Measurements from ENCODE around the gene VAC14.

Gene VAC14

GRCh38 chr16:70784692-70785555, 16.0 kb downstream of the VAC14 start:
- DNase-seq, result no peak

- DNase-seq, result no peak
Measured at GRCh38 chr16:70782237-70782636, 18.7 kb downstream of the VAC14 start.

- DNase-seq, result no peak
Measured at GRCh38 chr16:70781800-70782199, 19.2 kb downstream of the VAC14 start.

DNA sequence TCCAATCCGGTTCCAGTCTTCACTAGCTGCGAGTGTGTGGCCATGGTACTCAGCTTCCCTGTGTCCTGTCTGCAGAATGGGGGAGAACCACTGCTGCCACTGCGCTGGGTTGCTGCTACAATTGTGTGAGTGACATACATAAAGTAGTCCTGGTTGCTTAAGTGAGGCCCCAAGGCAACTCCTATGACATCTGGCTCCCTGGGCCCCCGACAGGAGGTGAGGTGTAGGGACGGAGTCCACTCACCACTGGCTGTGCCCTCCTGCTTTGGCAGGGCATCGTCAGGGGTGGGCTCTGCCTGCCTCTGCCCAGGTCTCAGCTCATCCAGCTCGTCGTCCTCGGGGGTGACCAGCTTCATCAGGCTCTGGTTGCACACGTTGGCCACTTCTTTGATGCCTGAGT, 20.4 kb downstream of the VAC14 start:
- no peak for DNase-seq

GRCh38 chr16:70779361-70779760, 21.6 kb downstream of the VAC14 start:
- no peak for DNase-seq

GRCh38 chr16:70778901-70779309, 22.1 kb downstream of the VAC14 start:
- peak; percentile 62 for DNase-seq

GRCh38 chr16:70777973-70778406, 23.0 kb downstream of the VAC14 start:
- DNase-seq, result no peak

GRCh38 chr16:70777496-70777895, 23.5 kb downstream of the VAC14 start:
- no peak for DNase-seq

- DNase-seq, result no peak
Measured at GRCh38 chr16:70775399-70775798, 25.6 kb downstream of the VAC14 start.

DNA sequence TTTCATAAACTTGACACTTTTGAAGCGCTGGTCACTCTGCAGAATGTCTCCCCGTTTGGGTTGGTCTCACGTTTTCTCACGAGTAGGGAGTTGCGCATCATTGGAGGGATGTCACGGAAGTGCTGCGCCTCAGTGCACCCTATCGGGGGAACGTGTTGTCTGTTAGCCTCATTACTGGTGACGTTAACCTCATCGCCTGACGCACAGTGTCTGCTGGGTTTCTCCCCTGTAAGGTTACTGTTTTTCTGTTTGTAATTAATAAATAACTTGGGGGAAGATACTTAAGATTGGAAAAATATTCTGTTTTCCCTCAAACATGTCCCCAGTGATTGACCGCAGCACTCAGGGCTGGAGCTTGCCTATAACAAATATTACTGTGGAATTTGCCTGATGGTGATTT, 26.7 kb downstream of the VAC14 start:
- no peak for DNase-seq

DNA sequence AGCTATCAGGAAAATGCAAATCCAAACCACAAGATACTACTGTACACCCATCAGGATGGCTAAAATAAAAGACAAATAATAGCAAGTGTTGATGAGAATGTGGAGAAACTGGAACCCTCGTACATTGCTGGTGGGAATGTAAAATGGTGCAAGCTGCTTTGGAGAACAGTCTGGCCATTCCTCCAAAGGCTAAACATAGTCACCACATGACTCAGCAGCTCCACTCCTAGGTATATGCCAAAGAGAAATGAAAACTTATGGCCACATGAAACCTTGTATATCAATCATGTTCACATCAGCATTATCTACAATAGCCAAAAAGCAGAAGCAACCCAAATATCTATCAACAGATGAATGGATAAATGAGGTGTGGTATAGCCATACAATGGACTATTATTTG, 28.5 kb downstream of the VAC14 start:
- no peak for DNase-seq

DNA sequence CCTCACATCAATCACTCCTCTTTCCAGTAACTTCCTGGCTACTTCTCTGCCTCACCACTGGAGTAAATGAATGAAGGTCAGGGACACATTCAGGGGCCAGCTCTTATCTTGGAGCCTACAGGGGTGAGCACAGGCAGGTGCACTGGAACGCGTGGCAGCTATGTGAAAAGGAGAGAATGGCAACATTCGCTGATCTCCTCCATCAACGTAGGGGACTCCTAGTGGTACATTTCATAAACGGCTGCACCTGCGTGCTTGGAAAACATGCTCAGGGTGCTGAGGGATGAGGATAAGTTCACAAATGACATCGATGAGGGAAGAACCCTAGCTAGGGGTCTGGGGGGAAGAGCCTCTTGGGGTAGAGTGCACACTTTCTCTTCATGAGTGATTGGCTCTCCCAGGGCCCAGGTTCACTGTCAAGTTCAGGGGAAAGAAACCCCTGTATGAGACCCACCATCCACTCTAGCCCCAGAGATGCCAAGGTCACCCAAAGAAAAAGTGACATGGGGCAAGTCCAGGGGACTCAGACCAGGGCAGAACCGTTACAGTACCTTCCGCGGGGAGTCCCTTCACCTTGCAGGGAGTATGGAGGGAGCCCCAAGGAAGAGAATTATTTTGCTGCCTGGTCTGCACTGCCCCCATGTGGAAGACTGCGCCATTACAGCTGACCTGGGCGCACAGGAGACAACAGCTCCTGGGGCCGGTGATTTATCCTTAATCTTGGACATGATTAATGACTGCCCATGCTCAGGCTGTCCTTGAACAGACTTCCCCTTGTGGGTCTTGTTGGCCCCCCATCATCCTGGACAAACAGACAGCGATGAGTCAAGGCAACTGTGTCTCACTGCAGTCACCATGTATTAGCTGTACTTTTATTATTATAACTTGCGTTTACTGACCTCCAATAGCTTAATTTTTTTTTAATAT, 30.1 kb downstream of the VAC14 start:
- no peak for DNase-seq

GRCh38 chr16:70770291-70770625, 30.7 kb downstream of the VAC14 start:
- no peak for DNase-seq

- DNase-seq, result no peak
Measured at GRCh38 chr16:70769761-70770160, 31.2 kb downstream of the VAC14 start.

- no peak for DNase-seq
Measured at GRCh38 chr16:70769131-70769530, 31.8 kb downstream of the VAC14 start.

GRCh38 chr16:70768203-70768580, 32.8 kb downstream of the VAC14 start:
- no peak for DNase-seq

DNA sequence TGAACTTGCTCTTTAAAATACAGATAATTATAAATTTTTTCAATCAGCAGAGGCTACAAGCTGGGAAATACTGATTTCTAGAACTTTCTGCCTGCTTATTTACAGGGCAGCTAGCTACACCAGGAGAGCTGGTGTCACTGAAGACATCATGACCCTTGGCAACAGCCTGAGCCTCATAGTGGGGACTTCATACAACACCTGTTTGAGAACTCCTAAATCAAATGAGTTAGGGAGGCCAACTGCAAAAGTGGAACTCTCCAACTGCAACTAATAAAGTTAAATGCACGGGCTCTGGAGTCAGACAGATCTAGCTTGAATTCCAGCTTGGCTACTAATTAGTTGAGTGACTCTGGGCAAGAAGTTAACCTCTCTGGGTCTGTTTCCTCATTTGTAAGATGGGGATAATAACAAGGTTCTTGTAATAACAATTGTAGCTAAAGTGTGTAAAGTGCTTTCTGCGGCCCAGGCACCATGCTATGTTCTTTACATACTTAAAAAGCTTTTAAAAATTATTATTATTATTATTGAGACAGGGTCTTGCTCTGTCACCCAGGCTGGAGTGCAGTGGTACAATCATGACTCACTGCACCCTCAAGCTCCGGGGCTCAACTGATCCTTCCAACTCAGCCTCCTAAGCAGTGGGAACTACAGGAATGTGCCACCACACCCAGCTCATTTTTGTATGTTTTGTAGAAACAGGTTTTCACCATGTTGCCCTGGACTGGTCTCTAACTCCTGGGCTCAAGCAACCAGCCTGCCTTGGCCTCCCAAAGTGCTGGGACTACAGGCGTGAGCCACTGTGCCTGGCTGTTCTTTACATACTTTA, 33.4 kb downstream of the VAC14 start:
- DNase-seq, result no peak

- DNase-seq, result no peak
Measured at GRCh38 chr16:70766658-70767057, 34.3 kb downstream of the VAC14 start.

DNA sequence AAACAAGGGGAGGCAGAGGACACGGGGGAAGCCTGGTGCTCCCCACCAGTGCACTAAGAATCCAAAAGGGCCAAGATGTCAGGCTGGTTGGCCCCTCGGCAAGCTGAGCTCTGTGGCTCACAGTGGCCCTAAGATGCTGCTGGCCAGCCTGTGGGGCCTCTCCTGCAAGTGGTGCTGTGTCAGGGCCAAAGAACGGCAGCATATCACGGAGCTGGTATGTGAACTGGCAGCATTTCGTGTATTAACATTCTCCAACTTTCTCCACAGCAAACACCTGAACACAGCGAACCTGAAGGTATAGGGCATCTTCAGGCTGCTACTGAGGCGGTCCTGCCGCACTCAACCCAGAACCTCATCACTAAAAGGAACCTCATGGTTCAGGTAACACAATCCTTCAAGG, 34.8 kb downstream of the VAC14 start:
- DNase-seq, result no peak

GRCh38 chr16:70765491-70765890, 35.5 kb downstream of the VAC14 start:
- DNase-seq, result no peak

GRCh38 chr16:70764632-70765031, 36.3 kb downstream of the VAC14 start:
- DNase-seq, result no peak

GRCh38 chr16:70760221-70760620, 40.7 kb downstream of the VAC14 start:
- no peak for DNase-seq

DNA sequence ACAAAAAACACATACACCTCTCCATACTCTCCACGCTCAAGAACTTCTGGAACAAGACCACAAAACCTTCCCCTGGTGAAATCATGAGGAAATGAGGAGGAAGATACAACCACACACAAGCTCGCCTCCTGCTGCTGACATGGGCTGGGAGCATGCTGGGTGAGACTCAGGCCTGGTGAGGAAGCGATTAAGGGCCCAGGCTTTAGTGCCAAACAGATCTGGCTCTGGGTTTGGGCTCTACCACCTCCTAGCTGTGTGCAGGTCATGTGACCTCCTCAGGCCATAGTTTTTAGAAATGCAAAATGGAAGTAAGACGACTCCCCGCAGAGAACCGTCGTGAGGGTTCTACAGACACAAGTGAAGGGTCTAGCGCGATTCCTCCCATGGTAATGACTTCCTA, 41.3 kb downstream of the VAC14 start:
- DNase-seq, result no peak

Data from NCI-H2029 (cell line).